Progenitor cell of endocrine pancreas (in vitro differentiated cells): ENCODE measurements around the gene TRPM3. TPM values are rescaled to one million over a fixed set of nuclear protein-coding genes. Genes with fewer than 3 reads are reported as not detected.

Source experiments
- DNase-seq: peaks from one replicate; pipeline ENCODE4 v3.0.0; 2021; ENCODE audit warnings: low spot score; ENCODE audit not compliant: unreplicated experiment
- H3K27ac Mint-ChIP-seq: 2 replicates; pipeline ENCODE4 v1.8.0; 2021; ENCODE audit warnings: mild to moderate bottlenecking, moderate library complexity, mixed read lengths
- H3K27me3 Mint-ChIP-seq: 2 replicates; pipeline ENCODE4 v1.8.0; 2021; ENCODE audit warnings: mixed read lengths
- H3K36me3 Mint-ChIP-seq: 2 replicates; pipeline ENCODE4 v1.8.0; 2022; ENCODE audit warnings: mixed read lengths; ENCODE audit not compliant: insufficient read depth
- H3K4me1 Mint-ChIP-seq: 2 replicates; pipeline ENCODE4 v1.8.0; 2021; ENCODE audit warnings: low read depth, mixed read lengths
- H3K4me3 Mint-ChIP-seq: 2 replicates; pipeline ENCODE4 v1.8.0; 2021; ENCODE audit warnings: low read depth, mild to moderate bottlenecking, moderate library complexity, mixed read lengths
- H3K9me3 Mint-ChIP-seq: 2 replicates; pipeline ENCODE4 v1.8.0; 2021; ENCODE audit warnings: low read depth, mixed read lengths
- total RNA-seq: library from RNA; stranded (reverse); gene quantifications from 2 replicates; pipeline ENCODE4 v1.2.1, GENCODE V29; 2021
- TF ChIP-seq, protein P1 (sequence below): fragments of 200-600 bp; sonication (generic); IDR thresholded peaks from one replicate; pipeline ENCODE4 v1.5.0; 2021; ENCODE audit warnings: antibody characterized with exemption, mild to moderate bottlenecking; ENCODE audit not compliant: unreplicated experiment

Gene TRPM3
- total RNA-seq, 1 donor from 2014 or later, result 1.6 TPM

DNA sequence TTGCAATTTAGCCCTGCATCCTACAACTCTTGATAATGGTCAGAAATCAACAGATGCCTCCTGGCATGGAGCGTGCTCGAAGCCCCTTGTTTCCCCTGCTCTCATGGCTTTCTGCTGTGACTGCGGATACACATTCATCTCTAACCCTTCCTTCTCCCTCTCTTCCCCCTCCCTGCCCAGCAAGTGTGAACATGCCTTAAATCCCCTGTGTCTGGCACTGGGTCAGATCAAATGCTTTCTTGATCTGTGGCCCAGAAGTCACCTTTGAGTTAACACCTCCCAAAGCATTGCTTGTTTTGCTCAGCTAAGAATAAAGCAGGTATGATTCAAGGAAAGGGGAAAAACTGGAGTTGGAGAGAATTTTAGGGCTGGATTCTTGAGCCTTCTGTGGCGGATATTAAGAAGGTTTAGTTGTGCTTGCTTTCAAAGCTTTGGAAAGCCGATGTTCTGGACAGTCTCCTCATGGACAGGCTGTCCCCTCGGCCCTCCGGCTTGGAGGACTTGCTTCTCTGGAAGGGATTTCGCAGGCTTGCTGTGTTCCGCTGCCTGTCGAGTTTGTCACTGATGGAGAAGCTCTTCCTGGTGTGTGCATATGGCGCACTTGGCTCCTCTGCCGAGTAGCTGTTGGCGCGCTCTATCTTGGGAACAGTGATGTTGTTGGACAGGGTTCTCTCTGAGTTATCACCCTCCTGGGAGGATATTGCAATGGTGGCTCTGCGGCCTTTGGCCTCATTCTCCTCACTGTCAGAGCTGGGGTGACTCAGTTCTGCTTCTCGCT, 585.7 kb downstream of the TRPM3 start:
- H3K27ac Mint-ChIP-seq, result no peak overlapping the region

DNA sequence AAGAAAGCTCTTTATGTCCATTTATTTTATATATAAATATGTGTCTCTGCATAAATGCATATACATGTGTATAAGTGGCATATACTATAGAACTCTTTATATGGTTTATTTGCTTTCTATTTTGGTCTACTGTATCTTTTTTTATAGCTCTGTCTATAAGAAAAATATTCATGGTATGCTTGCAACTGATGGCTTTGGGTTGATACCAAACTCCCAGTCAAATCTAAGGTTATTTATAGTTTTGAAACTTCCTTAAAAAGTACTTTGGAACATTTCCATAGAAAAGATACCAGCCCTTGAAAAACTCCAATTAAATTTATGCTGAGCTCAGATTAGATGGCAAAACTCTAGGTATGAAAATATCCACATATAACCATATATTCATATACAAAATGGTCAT, 587.0 kb downstream of the TRPM3 start:
- Mint-ChIP-seq H3K4me3 (no peak overlapping the region), H3K27ac (no peak overlapping the region), H3K9me3 (no peaks in the 10 kb centered on the region), H3K36me3 (no peaks in the 10 kb centered on the region), H3K27me3 (no peaks in the 10 kb centered on the region), H3K4me1 (no peaks in the 10 kb centered on the region)
- TF ChIP-seq, protein P1, sequence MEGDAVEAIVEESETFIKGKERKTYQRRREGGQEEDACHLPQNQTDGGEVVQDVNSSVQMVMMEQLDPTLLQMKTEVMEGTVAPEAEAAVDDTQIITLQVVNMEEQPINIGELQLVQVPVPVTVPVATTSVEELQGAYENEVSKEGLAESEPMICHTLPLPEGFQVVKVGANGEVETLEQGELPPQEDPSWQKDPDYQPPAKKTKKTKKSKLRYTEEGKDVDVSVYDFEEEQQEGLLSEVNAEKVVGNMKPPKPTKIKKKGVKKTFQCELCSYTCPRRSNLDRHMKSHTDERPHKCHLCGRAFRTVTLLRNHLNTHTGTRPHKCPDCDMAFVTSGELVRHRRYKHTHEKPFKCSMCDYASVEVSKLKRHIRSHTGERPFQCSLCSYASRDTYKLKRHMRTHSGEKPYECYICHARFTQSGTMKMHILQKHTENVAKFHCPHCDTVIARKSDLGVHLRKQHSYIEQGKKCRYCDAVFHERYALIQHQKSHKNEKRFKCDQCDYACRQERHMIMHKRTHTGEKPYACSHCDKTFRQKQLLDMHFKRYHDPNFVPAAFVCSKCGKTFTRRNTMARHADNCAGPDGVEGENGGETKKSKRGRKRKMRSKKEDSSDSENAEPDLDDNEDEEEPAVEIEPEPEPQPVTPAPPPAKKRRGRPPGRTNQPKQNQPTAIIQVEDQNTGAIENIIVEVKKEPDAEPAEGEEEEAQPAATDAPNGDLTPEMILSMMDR, result no peak
- no peak for DNase-seq

More for the DNA sequence above, 585.7 kb downstream of the TRPM3 start:
- Mint-ChIP-seq H3K4me1 (no peaks in the 10 kb centered on the region), H3K27me3 (no peaks in the 10 kb centered on the region), H3K9me3 (no peaks in the 10 kb centered on the region), H3K36me3 (no peaks in the 10 kb centered on the region), H3K4me3 (no peak overlapping the region)
- no peak for DNase-seq
- TF ChIP-seq, protein P1, result no peak

DNA sequence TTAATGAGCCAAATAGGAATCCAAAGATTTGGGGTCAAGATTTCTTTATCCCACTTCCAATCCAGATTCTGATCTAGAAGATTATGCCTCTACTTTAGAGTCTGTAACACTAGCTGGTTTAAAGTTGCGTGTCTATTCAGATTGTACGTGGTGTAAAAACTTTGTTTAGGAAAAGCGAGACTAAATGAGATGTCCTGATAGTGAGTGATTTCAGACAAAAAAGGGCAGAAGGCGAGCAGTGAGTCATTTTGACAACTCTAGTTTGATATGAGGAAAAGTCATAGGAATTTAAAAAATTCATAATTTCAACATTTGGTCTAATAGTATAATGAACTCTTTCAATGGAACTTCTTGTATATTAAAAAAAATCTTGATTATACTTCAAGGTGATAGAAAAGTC, 587.4 kb downstream of the TRPM3 start:
- no peaks in the 10 kb centered on the region for H3K36me3 Mint-ChIP-seq
- no peak for DNase-seq
- no peaks in the 10 kb centered on the region for H3K9me3 Mint-ChIP-seq

DNA sequence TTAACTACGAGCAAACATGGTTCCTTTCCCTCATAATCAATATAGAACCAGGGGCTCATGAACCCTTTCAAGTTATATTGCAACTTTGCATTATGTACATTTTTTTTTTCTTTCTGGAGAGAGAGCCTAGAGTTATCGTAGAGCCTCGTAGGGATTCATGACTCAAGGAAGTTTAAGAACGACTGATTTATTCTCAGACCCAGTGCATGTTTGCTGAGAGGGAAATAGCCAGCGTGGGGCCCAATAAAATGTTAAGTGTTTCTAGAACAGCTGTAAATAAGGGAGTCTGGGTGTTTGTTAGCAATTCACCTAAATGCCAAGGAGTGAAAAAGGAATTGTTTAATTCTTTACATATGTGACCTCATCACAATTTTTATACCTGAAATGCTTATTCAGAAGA, 587.9 kb downstream of the TRPM3 start:
- H3K27me3 Mint-ChIP-seq, result no peaks in the 10 kb centered on the region
- TF ChIP-seq, protein P1, result no peak
- H3K9me3 Mint-ChIP-seq, result no peaks in the 10 kb centered on the region
- no peak overlapping the region for H3K27ac Mint-ChIP-seq
- no peak overlapping the region for H3K4me3 Mint-ChIP-seq
- no peaks in the 10 kb centered on the region for H3K36me3 Mint-ChIP-seq
- no peaks in the 10 kb centered on the region for H3K4me1 Mint-ChIP-seq
- no peak for DNase-seq

More for the DNA sequence above, 587.4 kb downstream of the TRPM3 start:
- Mint-ChIP-seq H3K27me3 (no peaks in the 10 kb centered on the region), H3K4me3 (no peak overlapping the region), H3K27ac (no peak overlapping the region), H3K4me1 (no peaks in the 10 kb centered on the region)
- TF ChIP-seq, protein P1, result no peak

DNA sequence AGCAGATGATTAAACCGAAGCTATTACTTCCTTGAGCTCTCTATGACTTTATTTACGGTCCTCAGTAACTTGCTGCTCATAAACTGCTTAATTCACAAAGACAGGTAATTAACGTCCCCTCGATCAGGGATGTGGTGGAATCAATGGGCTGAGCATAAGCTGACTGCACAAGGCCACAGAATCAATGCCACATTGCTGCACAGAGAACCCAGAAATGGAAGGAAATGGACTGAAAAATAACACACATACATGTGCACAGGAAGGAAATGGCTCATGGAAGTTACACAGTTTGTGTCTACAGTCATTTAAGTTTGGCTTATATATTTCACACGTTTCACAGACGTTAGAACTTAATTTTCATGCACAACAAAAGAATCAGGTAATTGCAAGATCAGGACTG, 588.7 kb downstream of the TRPM3 start:
- Mint-ChIP-seq H3K4me1 (no peaks in the 10 kb centered on the region), H3K27ac (no peak overlapping the region), H3K4me3 (no peak overlapping the region), H3K27me3 (no peaks in the 10 kb centered on the region), H3K9me3 (no peaks in the 10 kb centered on the region), H3K36me3 (no peaks in the 10 kb centered on the region)
- DNase-seq, result no peak
- TF ChIP-seq, protein P1, result no peak
